HG02759 (cell line): ENCODE data around the gene B4GALNT3.

Experiments
- ATAC-seq: cut with Tn5 transposase; IDR thresholded peaks from one replicate; pipeline ENCODE4 v1.9.1; 2021; ENCODE audit warnings: mild to moderate bottlenecking, moderate library complexity; ENCODE audit not compliant: unreplicated experiment

The B4GALNT3 gene

GRCh38 chr12:588024-588322 lies 128.2 kb downstream of the B4GALNT3 start:
- no peak for ATAC-seq

GRCh38 chr12:588646-589045 lies 128.9 kb downstream of the B4GALNT3 start:
- ATAC-seq: no peak

GRCh38 chr12:590206-590750 lies 130.5 kb downstream of the B4GALNT3 start:
- no peak for ATAC-seq

- no peak for ATAC-seq
Measured at GRCh38 chr12:591167-592023, 131.7 kb downstream of the B4GALNT3 start.

- ATAC-seq: no peak
Measured at GRCh38 chr12:592024-592505, 132.3 kb downstream of the B4GALNT3 start.

- ATAC-seq: no peak
Measured at GRCh38 chr12:593396-594270, 133.9 kb downstream of the B4GALNT3 start.

- no peak for ATAC-seq
Measured at GRCh38 chr12:597926-598568, 138.3 kb downstream of the B4GALNT3 start.

GRCh38 chr12:599756-600155 lies 140.0 kb downstream of the B4GALNT3 start:
- ATAC-seq: no peak

- ATAC-seq: no peak
Measured at GRCh38 chr12:601976-602699, 142.4 kb downstream of the B4GALNT3 start.

- no peak for ATAC-seq
Measured at GRCh38 chr12:602700-603068, 142.9 kb downstream of the B4GALNT3 start.

- no peak for ATAC-seq
Measured at GRCh38 chr12:604956-605355, 145.2 kb downstream of the B4GALNT3 start.

- no peak for ATAC-seq
Measured at GRCh38 chr12:607541-608001, 147.8 kb downstream of the B4GALNT3 start.

GRCh38 chr12:608413-608812 lies 148.7 kb downstream of the B4GALNT3 start:
- ATAC-seq: no peak

GRCh38 chr12:608921-609320 lies 149.2 kb downstream of the B4GALNT3 start:
- no peak for ATAC-seq

- no peak for ATAC-seq
Measured at GRCh38 chr12:611721-612120, 152.0 kb downstream of the B4GALNT3 start.

- ATAC-seq: no peak
Measured at GRCh38 chr12:612293-612692, 152.6 kb downstream of the B4GALNT3 start.

- no peak for ATAC-seq
Measured at GRCh38 chr12:612886-613285, 153.1 kb downstream of the B4GALNT3 start.
